Measurements from ENCODE around the gene FAM124A. TPM values are rescaled to one million over a fixed set of nuclear protein-coding genes. Genes with fewer than 3 reads are reported as not detected.

The FAM124A gene, protein sequence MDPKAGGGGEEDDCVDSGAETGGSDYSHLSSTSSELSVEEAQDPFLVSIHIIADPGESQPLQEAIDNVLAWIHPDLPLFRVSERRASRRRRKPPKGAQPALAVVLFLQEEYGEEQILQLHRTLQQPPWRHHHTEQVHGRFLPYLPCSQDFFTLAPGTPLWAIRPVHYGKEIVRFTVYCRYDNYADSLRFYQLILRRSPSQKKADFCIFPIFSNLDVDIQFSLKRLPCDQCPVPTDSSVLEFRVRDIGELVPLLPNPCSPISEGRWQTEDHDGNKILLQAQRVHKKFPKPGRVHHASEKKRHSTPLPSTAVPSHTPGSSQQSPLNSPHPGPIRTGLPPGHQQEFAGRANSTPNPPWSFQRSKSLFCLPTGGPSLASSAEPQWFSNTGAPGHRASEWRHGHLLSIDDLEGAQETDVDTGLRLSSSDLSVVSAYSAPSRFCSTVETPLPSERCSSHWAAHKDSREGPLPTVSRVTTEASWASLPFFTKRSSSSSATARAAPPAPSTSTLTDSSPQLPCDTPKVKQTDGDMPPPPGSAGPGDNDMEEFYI
- 10 to 100 TPM in 1 of 2 donors, 1 to 10 TPM in 1; 5.5 to 11.2 TPM for total RNA-seq

DNA sequence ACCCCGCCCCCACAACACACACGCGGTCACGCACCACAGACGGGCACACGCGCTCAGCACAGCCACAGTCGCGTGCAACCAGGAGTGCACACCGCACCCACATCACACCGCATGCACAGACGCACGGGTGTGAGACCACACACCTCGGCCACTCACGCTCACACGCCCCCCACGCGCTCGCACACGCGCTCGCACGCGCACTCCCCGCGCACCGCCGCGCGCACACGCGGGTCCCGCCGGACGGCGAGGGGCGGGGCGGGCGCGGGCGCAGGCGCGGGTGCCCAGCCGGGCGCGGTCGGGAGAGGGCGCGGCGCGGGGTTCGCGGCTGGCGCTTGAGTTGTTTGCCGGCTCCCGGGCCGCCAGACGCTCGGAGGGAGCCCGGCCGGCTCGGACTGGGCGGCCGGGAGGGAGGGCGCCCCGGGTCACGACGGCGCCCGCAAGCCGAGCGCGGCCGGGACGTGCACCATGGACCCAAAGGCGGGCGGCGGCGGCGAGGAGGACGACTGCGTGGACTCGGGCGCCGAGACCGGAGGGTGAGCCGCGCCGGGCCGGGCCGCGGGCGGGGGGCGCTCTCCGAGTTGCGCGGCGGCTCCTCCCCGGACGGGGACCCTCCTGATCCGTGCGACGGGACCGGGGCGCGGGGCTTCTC, at the start of gene FAM124A:
Gene FAM124A (plus strand): TSS at position 362 of the 649 bp plus-strand sequence. CDS start 104 bp downstream, at position 466.
- TF ChIP-seq POLR2AphosphoS5 (IDR thresholded peaks at IDR 0.05), result no peak
- TF ChIP-seq, protein P1, sequence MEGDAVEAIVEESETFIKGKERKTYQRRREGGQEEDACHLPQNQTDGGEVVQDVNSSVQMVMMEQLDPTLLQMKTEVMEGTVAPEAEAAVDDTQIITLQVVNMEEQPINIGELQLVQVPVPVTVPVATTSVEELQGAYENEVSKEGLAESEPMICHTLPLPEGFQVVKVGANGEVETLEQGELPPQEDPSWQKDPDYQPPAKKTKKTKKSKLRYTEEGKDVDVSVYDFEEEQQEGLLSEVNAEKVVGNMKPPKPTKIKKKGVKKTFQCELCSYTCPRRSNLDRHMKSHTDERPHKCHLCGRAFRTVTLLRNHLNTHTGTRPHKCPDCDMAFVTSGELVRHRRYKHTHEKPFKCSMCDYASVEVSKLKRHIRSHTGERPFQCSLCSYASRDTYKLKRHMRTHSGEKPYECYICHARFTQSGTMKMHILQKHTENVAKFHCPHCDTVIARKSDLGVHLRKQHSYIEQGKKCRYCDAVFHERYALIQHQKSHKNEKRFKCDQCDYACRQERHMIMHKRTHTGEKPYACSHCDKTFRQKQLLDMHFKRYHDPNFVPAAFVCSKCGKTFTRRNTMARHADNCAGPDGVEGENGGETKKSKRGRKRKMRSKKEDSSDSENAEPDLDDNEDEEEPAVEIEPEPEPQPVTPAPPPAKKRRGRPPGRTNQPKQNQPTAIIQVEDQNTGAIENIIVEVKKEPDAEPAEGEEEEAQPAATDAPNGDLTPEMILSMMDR (IDR thresholded peaks at IDR 0.05), result peak in 2 of 4 experiments; percentile 36 to 61
- intact Hi-C loops (cut with DNase I), result loop anchor here (5.0 kb wide), 1 partner anchor 75 kb away; no protein-coding TSS in a partner anchor
- peak within 1 kb of the TSS; percentile 50 to 73 for H3K27ac ChIP-seq

DNA sequence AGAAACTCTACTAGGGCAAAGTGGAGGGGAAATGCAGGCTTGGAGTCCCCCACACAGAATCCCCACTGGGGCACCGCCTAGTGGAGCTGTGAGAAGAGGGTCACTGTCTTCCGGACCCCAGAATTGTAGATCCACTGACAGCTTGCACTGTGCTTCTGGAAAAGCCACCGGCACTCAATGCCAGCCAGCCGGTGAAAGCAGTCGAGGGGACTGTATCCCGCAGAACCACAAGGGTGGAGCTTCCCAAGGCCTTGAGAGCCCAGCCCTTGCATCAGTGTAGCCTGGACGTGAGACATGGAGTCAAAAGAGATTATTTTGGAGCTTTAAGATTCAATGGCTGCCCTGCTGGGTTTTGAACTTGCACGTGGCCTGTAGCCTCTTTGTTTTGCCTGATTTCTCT, 47.2 kb upstream of the FAM124A start:
- Histone ChIP-seq H3K4me1 (replicated peaks) (no peaks in the 10 kb centered on the region), H3K4me3 (no peak overlapping the region), H3K9me3 (no peaks in the 10 kb centered on the region), H3K27ac (no peak overlapping the region), H3K27me3 (replicated peaks; ENCODE audit: insufficient read depth) (no peaks in the 10 kb centered on the region), H3K36me3 (no peaks in the 10 kb centered on the region)
- TF ChIP-seq POLR2AphosphoS5 (IDR thresholded peaks at IDR 0.05), result no peak
- TF ChIP-seq, protein P1 (IDR thresholded peaks at IDR 0.05), result no peak
- TF ChIP-seq POLR2A (IDR thresholded peaks at IDR 0.05), result no peak
- intact Hi-C loops (cut with DNase I), result no loop called here
- WGBS, result 91% methylated on average over 8 of the region's 8 CpGs
- no peak for DNase-seq (ENCODE audit: low spot score)

More for the DNA sequence above, at the start of gene FAM124A:
- peak; percentile 37 for DNase-seq (ENCODE audit: low spot score)
- Histone ChIP-seq H3K4me1 (replicated peaks) (peaks cover 2% of the 10 kb centered on the region), H3K36me3 (no peaks in the 10 kb centered on the region), H3K9me3 (no peaks in the 10 kb centered on the region), H3K4me3 (peak within 1 kb of the TSS; percentile 81 to 87), H3K27me3 (replicated peaks; ENCODE audit: insufficient read depth) (no peaks in the 10 kb centered on the region)
- WGBS, result 2% methylated on average over 9 of the region's 106 CpGs

DNA sequence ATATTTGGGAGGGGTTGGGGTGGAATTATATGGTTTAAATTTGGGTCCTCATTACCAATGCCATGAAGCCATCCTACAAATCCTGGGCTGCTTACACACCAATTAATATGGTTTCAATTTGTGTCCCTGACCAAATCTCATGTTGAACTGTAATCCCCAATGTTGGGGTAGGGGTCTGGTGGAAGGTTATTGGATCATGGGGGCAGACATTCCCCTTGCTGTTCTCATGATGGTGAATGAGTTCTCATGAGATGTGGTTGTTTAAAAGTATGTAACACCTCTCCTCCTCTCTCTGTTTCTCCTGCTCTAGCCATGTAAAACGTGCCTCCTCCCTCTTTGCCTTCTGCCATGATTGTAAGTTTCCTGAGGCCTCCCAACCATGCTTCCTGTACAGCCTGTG, 46.6 kb upstream of the FAM124A start:
- Histone ChIP-seq H3K4me3 (no peak overlapping the region), H3K9me3 (no peaks in the 10 kb centered on the region), H3K27me3 (replicated peaks; ENCODE audit: insufficient read depth) (no peaks in the 10 kb centered on the region), H3K27ac (no peak overlapping the region), H3K36me3 (no peaks in the 10 kb centered on the region), H3K4me1 (replicated peaks) (no peaks in the 10 kb centered on the region)
- intact Hi-C loops (cut with DNase I), result no loop called here
- no peak for DNase-seq (ENCODE audit: low spot score)
- TF ChIP-seq POLR2A (IDR thresholded peaks at IDR 0.05) (no peak), POLR2AphosphoS5 (IDR thresholded peaks at IDR 0.05) (no peak)
- TF ChIP-seq, protein P1 (IDR thresholded peaks at IDR 0.05), result no peak
- 86% methylated on average over 1 of the region's 1 CpG for WGBS

DNA sequence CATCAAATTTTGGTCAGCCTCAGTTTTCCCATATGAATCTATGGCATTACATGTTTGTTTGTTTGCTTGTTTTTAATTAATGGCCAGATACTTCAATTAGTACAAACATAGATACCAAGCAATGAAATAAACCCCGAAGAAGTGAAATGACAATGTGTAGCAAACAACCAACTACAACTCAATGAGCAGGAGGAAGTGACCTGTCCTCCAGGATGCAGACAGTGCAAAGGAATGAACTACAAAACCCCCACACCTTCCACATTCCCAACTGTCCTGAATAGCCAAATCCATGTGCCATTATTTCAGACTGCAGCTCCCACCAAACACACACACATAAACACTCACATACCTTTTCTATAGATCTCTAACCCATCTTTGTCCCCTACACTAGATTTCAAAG, 45.0 kb upstream of the FAM124A start:
- Histone ChIP-seq H3K4me1 (replicated peaks) (no peaks in the 10 kb centered on the region), H3K27ac (no peak overlapping the region), H3K4me3 (no peak overlapping the region), H3K36me3 (no peaks in the 10 kb centered on the region), H3K9me3 (no peaks in the 10 kb centered on the region), H3K27me3 (replicated peaks; ENCODE audit: insufficient read depth) (no peaks in the 10 kb centered on the region)
- WGBS, result 97% methylated on average over 1 of the region's 1 CpG
- intact Hi-C loops (cut with DNase I), result no loop called here
- no peak for TF ChIP-seq POLR2AphosphoS5 (IDR thresholded peaks at IDR 0.05)
- TF ChIP-seq POLR2A (IDR thresholded peaks at IDR 0.05), result no peak
- TF ChIP-seq, protein P1 (IDR thresholded peaks at IDR 0.05), result no peak
- DNase-seq (ENCODE audit: low spot score), result no peak
